ENCODE data around the gene PPARD.
"Not testable (repeated sequence)": the region's sequence is repeated elsewhere in the genome, so short reads cannot be mapped to it uniquely, and the experiment has no call there.

The PPARD gene

GRCh38 chr6:35310265-35310831 lies 32.0 kb upstream of the PPARD start:
- DNase-seq = no peak
- in situ Hi-C loops (cut with MboI; ENCODE audit: low pct_unique_long_range_greater_than_20kb, low sequenced_read_pairs) = loop anchor here (25.0 kb wide), 1 partner anchor 427 kb away; the partner anchor contains the start of gene ARMC12

- peak; percentile 64 for DNase-seq
- in situ Hi-C loops (cut with MboI; ENCODE audit: low pct_unique_long_range_greater_than_20kb, low sequenced_read_pairs) = loop anchor here (25.0 kb wide), 1 partner anchor 426 kb away; the partner anchor contains the start of gene ARMC12
These were observed 30.8 kb upstream of the PPARD start for GRCh38 chr6:35311390-35312075.

GRCh38 chr6:35312076-35312800 lies 30.1 kb upstream of the PPARD start:
- DNase-seq = no peak
- in situ Hi-C loops (cut with MboI; ENCODE audit: low pct_unique_long_range_greater_than_20kb, low sequenced_read_pairs) = loop anchor here (25.0 kb wide), 1 partner anchor 425 kb away; the partner anchor contains the start of gene ARMC12

GRCh38 chr6:35312807-35313206 lies 29.6 kb upstream of the PPARD start:
- DNase-seq = no peak
- in situ Hi-C loops (cut with MboI; ENCODE audit: low pct_unique_long_range_greater_than_20kb, low sequenced_read_pairs) = loop anchor here (25.0 kb wide), 1 partner anchor 424 kb away; the partner anchor contains the start of gene ARMC12

- in situ Hi-C loops (cut with MboI; ENCODE audit: low pct_unique_long_range_greater_than_20kb, low sequenced_read_pairs) = loop anchor here (25.0 kb wide), 1 partner anchor 420 kb away; the partner anchor contains the start of gene ARMC12
- DNase-seq = no peak
These were observed 24.7 kb upstream of the PPARD start for GRCh38 chr6:35317483-35318195.

- in situ Hi-C loops (cut with MboI; ENCODE audit: low pct_unique_long_range_greater_than_20kb, low sequenced_read_pairs) = loop anchor here (25.0 kb wide), 1 partner anchor 419 kb away; the partner anchor contains the start of gene ARMC12
- no peak for DNase-seq
These were observed 23.9 kb upstream of the PPARD start for GRCh38 chr6:35318196-35319171.

GRCh38 chr6:35319346-35320030 lies 22.9 kb upstream of the PPARD start:
- in situ Hi-C loops (cut with MboI; ENCODE audit: low pct_unique_long_range_greater_than_20kb, low sequenced_read_pairs) = loop anchor here (25.0 kb wide), 1 partner anchor 418 kb away; the partner anchor contains the start of gene ARMC12
- DNase-seq = no peak

- DNase-seq = no peak
- in situ Hi-C loops (cut with MboI; ENCODE audit: low pct_unique_long_range_greater_than_20kb, low sequenced_read_pairs) = loop anchor here (25.0 kb wide), 1 partner anchor 417 kb away; the partner anchor contains the start of gene ARMC12
These were observed 22.3 kb upstream of the PPARD start for GRCh38 chr6:35320031-35320410.

GRCh38 chr6:35321091-35321490 lies 21.3 kb upstream of the PPARD start:
- in situ Hi-C loops (cut with MboI; ENCODE audit: low pct_unique_long_range_greater_than_20kb, low sequenced_read_pairs) = loop anchor here (25.0 kb wide), 1 partner anchor 416 kb away; the partner anchor contains the start of gene ARMC12
- DNase-seq = no peak

- in situ Hi-C loops (cut with MboI; ENCODE audit: low pct_unique_long_range_greater_than_20kb, low sequenced_read_pairs) = no loop called here
These were observed 14.9 kb upstream of the PPARD start for GRCh38 chr6:35327349-35328027.

GRCh38 chr6:35328108-35328723 lies 14.1 kb upstream of the PPARD start:
- in situ Hi-C loops (cut with MboI; ENCODE audit: low pct_unique_long_range_greater_than_20kb, low sequenced_read_pairs) = no loop called here
- DNase-seq = no peak

More at GRCh38 chr6:35327349-35328027, 14.9 kb upstream of the PPARD start:
- DNase-seq = peak; percentile 76

GRCh38 chr6:35328965-35329364 lies 13.4 kb upstream of the PPARD start:
- DNase-seq; in situ Hi-C loops (cut with MboI; ENCODE audit: low pct_unique_long_range_greater_than_20kb, low sequenced_read_pairs): not testable (repeated sequence)

GRCh38 chr6:35330541-35331119 lies 11.7 kb upstream of the PPARD start:
- DNase-seq = no peak
- in situ Hi-C loops (cut with MboI; ENCODE audit: low pct_unique_long_range_greater_than_20kb, low sequenced_read_pairs) = no loop called here

GRCh38 chr6:35332074-35332887 lies 10.1 kb upstream of the PPARD start:
- in situ Hi-C loops (cut with MboI; ENCODE audit: low pct_unique_long_range_greater_than_20kb, low sequenced_read_pairs); DNase-seq: not testable (repeated sequence)

- peak; percentile 35 for DNase-seq
- in situ Hi-C loops (cut with MboI; ENCODE audit: low pct_unique_long_range_greater_than_20kb, low sequenced_read_pairs) = no loop called here
These were observed 801 bp upstream of the PPARD start for GRCh38 chr6:35341557-35341956.

Data from KBM-7 (cell line).